Right lobe of liver (tissue), 4 donors: Measurements from ENCODE around the gene ADGRE2.

ENCODE experiments used
- POLR2A ChIP-seq: fragments of 450-650 bp; IDR thresholded peaks from one replicate; pipeline ENCODE4 v1.6.1; 2017; ENCODE audit warnings: antibody characterized with exemption, mild to moderate bottlenecking
- TF ChIP-seq, protein P1 (sequence below), 4 donors: fragments of 200-600 bp in 3 of 4; fragments of 450-650 bp in 1 of 4; IDR thresholded peaks; one replicate each; pipeline versions ENCODE4 v1.5.1 to v1.8.0; 2016 to 2022; ENCODE audit warnings: antibody characterized with exemption in 4 of 4, mild to moderate bottlenecking in 2 of 4
- donor health status: DM: no; HTN: no; CAD: no.
- donor health status: DM: no; HTN: no; CAD: no.
- donor health status: DM: no; HTN: yes; CAD: no.

DNA sequence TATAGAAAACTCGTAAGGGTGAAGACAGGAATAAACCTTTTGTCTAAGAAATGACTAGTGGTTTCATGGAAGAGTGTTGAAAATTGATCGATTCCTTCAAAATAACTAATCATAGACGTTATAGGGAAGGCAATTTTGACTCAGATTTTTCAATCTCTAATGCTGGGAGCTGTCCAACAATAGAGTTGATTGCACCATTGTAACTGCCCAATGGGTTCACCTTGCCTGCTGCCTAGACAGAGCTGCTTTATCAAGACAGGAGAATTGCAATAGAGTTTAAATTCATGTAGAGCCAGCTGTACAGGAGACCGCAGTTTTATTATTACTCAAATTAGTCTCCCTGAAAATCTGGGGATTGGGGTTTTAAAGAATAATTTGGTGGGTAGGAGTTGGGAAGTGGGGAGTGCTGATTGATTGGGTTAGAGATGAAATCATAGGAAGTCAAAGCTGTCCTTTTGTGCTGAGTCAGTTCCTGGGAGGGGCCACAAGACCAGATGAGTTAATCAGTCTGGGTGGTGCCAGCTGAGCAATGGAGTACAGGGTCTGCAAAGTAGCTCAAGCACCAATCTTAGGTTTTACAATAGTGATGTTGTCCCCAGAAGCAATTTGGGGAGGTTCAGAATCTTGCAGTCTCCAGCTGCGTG, 16.8 kb upstream of the ADGRE2 start:
- TF ChIP-seq, protein P1, sequence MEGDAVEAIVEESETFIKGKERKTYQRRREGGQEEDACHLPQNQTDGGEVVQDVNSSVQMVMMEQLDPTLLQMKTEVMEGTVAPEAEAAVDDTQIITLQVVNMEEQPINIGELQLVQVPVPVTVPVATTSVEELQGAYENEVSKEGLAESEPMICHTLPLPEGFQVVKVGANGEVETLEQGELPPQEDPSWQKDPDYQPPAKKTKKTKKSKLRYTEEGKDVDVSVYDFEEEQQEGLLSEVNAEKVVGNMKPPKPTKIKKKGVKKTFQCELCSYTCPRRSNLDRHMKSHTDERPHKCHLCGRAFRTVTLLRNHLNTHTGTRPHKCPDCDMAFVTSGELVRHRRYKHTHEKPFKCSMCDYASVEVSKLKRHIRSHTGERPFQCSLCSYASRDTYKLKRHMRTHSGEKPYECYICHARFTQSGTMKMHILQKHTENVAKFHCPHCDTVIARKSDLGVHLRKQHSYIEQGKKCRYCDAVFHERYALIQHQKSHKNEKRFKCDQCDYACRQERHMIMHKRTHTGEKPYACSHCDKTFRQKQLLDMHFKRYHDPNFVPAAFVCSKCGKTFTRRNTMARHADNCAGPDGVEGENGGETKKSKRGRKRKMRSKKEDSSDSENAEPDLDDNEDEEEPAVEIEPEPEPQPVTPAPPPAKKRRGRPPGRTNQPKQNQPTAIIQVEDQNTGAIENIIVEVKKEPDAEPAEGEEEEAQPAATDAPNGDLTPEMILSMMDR (IDR thresholded peaks at IDR 0.05) = no peak
- no peak for TF ChIP-seq POLR2A
